Astrocyte of the hippocampus (primary cell): ENCODE measurements around the gene RALGPS2.

Experiments used
- DNase-seq: peaks from one replicate; pipeline ENCODE4 v3.0.0; 2011; ENCODE audit warnings: low read depth, low spot score

Gene RALGPS2

GRCh38 chr1:178724728-178725465 is at the start of gene RALGPS2:
RALGPS2 (plus strand) TSS chr1:178725244; CDS start chr1:178776765, 51,521 bp downstream.
- peak; percentile 91 for DNase-seq

DNA sequence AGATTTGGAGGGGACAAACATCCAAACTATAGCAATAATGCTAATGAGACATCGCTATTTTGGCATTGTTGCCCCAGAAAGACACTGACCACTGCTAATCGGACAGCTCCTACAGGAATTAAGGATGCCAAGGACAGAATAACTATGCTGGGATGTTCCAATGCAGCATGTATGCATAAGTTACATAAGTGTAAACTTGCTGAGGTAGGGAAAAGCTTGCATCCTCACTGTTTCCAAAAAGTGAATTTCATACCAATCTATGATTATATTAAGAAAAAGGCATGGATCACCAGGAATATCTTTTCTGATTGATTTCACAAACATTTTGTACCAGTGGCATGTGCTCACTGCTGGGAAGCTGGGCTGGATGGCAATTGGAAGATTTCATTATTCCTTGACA is 45.8 kb upstream of the RALGPS2 start:
- no peak for DNase-seq

DNA sequence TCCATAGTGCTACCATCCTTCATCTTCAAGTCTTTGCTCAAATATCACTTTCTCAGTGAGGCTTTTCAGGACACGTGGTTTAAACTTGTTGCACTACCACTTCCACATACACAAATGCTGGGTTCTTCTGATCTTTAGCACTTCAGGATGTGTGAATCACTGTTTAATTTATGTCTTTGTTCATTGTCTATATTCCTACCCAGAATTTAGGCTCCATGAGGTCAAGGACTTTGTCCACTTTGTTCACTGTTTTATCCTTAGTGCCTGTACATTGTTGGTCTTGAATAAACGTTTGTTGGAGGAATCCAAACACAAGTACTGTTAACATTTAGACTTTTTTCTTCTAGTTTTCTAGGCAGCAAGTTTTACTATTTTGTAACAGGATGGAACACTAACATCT is 42.6 kb upstream of the RALGPS2 start:
- no peak for DNase-seq

- DNase-seq, result no peak
Measured at GRCh38 chr1:178682886-178683285, 42.2 kb upstream of the RALGPS2 start.

DNA sequence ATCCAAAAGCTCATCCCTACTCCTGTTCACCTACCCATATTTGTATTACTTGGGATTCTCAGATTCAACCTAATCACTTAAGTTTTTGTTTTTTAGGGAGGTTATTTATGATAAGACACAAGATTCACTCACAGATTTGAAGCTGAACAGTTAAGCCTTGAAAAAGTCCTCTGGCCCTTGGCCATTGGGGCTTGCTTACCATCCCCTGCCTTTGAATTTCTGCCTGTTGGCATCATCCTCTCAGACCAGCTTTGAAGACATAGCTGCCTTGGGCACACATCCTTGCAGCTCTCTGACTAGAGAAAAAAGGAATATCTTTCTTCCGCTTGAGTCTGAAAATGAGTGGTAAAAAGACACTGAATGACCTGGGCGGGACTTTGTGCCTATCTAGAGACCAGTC is 41.8 kb upstream of the RALGPS2 start:
- DNase-seq, result no peak

GRCh38 chr1:178684111-178684510 is 40.9 kb upstream of the RALGPS2 start:
- DNase-seq, result peak; percentile 18

DNA sequence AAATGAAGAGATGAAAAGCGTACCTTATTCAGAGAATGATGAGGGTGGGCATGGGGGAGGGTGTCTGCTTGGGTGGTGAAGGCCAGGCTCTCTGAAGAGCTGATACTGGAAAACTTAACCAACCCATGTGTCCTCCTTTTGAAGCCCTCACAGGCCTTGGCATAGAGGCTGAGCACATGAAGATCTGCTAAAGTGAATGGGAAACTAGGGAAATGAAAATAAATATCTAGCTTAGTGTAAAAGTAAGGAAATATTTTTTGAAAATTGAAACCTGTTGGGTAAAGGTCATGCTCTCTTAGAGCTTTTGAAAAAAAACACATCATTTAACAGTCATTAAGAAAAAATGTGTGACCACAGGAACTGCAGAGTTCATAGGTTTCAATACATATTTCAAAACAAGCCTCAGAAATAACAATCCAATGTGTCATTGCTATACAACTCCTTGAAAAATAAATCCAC is 40.5 kb upstream of the RALGPS2 start:
- DNase-seq, result peak; percentile 64

GRCh38 chr1:178686407-178686806 is 38.6 kb upstream of the RALGPS2 start:
- no peak for DNase-seq

- no peak for DNase-seq
Measured at GRCh38 chr1:178688244-178688643, 36.8 kb upstream of the RALGPS2 start.

GRCh38 chr1:178689769-178690168 is 35.3 kb upstream of the RALGPS2 start:
- DNase-seq, result no peak

DNA sequence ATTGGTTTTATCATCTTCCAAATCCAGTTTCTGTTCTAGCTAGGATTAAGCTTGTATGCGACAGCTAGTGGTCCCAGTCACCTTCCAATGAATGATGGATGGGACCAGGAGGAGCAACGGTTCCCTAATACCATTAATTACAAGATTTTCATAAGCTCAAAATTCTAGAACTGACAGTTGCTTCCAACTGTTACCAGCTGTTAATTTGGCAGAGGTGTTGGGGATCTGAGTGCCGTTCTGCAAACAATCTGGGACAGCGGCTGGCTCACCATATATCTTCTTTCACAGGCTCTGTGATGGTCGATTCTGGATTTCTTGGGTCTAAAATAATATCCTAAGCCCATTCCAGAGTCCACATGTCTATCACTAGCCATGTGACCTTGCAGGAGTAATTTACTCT is 34.5 kb upstream of the RALGPS2 start:
- DNase-seq, result no peak

DNA sequence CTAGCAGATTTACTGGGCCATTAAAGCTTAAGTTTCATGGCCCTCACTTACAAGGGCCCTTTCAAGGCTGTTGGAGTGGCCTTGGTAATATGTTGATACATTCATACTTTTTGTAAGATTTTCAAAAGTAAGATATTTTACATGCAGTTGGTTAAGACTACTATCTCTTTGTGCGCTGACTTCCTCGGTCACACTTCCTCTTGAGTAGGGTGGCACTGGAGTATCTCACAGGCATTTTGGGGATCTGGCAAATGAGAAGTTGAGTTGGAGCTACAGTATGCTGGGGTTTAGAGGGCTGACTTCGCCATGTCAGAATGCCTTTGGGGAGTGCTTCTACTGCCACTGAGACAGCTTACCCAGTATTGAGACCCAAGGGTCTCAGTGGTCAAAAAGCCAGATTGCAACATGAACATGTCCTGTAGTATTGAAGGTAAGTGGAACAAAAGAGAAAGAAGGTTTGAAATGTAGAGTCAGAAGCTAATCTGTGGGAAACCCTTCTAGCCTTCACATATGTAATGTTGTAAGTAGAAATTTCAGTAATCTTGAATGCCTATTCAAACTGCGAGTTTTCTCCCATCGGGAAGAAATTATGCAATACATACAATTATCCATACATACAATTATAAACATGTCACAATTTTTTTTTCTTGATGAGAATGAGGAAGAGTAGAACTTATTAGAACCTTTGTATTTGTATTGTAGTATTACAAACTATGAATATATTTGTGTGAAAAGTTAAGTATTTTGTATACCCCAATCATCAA is 32.3 kb upstream of the RALGPS2 start:
- DNase-seq, result no peak

DNA sequence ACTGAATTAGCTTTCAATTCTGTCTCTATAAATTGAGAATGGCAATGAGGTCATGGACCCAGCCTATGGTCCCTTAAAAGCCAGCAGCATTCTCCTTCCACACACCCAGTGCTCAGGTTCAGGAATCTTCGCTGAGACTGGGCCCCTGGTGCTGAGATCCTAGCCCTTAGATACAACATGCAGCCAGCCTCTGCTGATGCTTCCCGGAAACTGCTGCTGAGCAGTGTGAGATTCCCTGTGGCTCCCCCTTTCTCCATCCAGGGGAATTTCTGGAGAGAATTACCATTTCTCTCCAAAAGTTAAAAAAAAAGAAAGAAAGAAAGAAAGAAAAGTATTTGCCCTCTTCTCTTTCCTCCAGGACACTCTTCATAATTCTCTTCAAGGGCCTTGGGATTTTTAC is 31.7 kb upstream of the RALGPS2 start:
- no peak for DNase-seq

DNA sequence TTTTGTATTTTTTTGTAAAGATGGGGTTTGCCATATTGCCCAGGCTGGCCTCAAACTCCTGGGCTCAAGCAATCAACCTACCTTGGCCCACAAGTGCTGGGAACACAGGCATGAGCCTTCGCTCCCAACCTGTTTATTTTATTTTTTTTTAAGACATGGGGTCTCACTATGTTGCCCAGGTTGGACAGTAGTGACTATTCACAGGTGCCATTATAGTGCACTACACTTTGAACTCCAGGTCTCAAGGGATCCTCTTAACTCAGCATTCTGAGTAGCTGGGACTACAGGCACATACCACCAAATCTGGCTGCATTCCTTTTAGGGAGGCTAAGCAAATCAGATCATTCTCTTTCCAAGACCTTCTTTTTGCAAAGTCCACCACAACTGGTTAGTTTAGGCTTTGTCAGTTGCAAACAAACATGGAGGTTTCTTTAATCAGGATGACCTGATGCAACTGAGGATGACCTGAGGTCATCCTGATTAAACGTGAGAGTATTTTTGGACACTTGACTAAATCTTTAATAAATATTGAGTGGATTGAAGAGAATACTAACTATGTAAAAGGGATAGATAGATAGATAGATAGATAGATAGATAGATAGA is 30.0 kb upstream of the RALGPS2 start:
- DNase-seq, result no peak

DNA sequence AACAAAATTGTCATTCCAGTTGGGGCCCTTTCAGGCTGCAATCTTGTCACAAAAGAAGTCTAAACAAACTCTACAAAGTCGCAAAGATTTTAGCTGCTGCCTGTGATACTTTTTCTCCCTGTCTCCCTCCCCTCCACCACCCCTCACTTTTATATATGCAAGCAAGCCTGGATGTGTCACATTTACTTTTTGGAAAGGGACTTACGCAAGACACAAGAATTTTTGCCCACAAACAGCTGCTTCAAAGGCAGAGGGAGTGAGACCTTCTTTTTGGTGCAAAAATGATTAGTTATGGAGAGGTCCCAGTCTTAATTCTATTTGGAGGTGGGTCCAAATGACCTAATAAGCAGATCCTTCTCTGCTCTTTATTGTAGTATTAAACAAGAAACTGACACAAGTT is 22.9 kb upstream of the RALGPS2 start:
- no peak for DNase-seq

- DNase-seq, result no peak
Measured at GRCh38 chr1:178704833-178705232, 20.2 kb upstream of the RALGPS2 start.

DNA sequence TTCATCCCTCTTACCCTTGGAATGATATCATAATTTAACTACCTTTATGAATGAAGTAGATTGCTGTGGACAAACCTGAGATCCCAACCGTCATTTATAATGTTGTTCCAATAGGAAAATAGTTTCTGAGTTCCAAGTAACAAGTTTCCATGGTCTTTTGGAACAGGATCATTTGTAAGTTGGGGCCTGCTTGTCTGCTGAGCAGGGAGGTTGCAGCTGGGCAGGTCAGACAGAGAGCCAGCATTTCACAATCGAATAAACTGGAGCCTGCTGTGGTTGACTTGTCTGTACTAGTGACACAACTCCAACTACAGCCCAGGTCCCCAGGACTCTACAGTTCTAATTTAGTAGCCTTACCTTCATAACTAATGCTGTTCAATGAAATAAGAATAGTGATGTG is 18.6 kb upstream of the RALGPS2 start:
- peak; percentile 35 for DNase-seq

DNA sequence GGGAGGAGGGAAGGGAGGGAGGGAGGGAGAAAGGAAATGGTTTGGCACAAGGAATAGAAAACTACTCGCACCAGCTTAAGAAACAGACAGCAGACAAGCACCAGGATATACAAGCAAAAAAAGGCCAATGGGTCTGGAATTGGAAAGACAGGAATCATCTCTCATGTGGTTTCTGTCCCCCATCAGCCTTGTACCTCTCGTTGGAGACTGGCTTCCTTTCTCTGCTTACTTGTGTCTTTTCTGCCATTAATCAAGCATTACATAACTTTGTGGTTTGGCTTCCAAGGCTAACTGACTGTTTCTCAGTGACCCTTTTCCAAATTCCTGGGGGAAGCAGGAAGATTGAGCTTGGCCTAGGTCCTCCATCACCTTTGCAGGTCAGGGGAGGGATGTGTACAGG is 11.8 kb upstream of the RALGPS2 start:
- DNase-seq, result peak; percentile 18

- no peak for DNase-seq
Measured at GRCh38 chr1:178714453-178714852, 10.6 kb upstream of the RALGPS2 start.

DNA sequence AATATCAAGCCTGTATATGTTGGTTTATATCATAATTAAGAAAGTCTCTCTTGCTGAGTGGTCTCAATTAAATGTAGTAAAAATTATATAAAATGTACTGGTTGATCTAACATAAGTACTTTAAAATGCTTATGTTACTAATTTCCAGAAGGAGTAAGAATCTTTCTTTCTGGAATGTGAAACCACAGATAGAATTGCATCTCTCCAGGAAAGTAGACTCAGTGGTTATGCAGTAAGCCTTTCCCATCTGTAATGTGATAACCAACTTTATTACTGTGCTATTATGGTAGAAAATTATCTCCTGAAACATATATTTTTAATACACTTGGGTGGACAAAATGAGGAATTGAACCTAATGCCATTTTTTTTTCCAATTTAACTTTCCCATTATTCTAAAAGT is 8.9 kb upstream of the RALGPS2 start:
- DNase-seq, result peak; percentile 3

GRCh38 chr1:178718520-178718919 is 6.5 kb upstream of the RALGPS2 start:
- DNase-seq, result no peak

DNA sequence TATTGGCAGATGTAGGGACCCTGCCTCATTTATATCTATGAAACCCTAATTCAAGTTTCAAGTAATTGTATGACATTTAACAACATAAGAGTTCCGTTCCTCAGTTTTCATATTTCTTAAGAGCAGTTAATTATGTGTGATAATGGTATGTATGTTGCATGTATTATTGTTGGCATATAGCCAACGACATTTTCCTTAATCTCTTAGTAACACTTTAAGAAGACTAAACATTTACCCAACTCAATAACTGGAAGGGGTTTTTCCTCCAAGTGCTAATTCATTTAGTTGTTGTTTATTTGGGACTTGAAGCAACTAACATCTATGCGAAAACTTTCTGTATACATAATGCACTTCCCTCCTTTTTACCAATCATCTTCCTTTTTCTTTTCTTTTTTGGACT is 1.5 kb upstream of the RALGPS2 start:
- DNase-seq, result peak; percentile 4

GRCh38 chr1:178724376-178724727 is 692 bp upstream of the RALGPS2 start:
- DNase-seq, result peak; percentile 13
